ENCODE data around the gene ST3GAL3. TPM values are rescaled to one million over a fixed set of nuclear protein-coding genes. Genes with fewer than 3 reads are reported as not detected.
A peak's percentile ranks its signal among the peaks of the same experiment; 100 is the strongest.
"Not testable (repeated sequence)": the region's sequence is repeated elsewhere in the genome, so short reads cannot be mapped to it uniquely, and the experiment has no call there.

ST3GAL3 gene
- total RNA-seq, 2 donors from 2014 or later, result 26.3 to 36.0 TPM

- Histone ChIP-seq H3K36me3 (no peaks in the 10 kb centered on the region), H3K27me3 (replicated peaks; ENCODE audit: insufficient read depth) (no peaks in the 10 kb centered on the region), H3K27ac (no peak overlapping the region), H3K4me3 (no peak overlapping the region), H3K4me1 (ENCODE audit: control insufficient read depth in 1 of 2, low read depth in 2 of 2) (peaks cover 0 to 13% of the 10 kb centered on the region in 2 donors), H3K9me3 (no peaks in the 10 kb centered on the region)
- no peak for TF ChIP-seq CTCF (IDR thresholded peaks at IDR 0.05)
- ATAC-seq (ENCODE audit: insufficient number of reproducible peaks, low FRiP score, low read depth) (no peak), DNase-seq (ENCODE audit: low spot score) (no peak)
These were observed 123.5 kb downstream of the ST3GAL3 start for GRCh38 chr1:43830802-43831201.

- ATAC-seq (ENCODE audit: insufficient number of reproducible peaks, low FRiP score, low read depth), result no peak
These were observed 124.5 kb downstream of the ST3GAL3 start for GRCh38 chr1:43831851-43832250.

GRCh38 chr1:43832255-43832654, 124.9 kb downstream of the ST3GAL3 start:
- ATAC-seq (ENCODE audit: insufficient number of reproducible peaks, low FRiP score, low read depth) (no peak), DNase-seq (ENCODE audit: low spot score) (no peak)

More at GRCh38 chr1:43831851-43832250, 124.5 kb downstream of the ST3GAL3 start:
- H3K9me3 ChIP-seq, result no peaks in the 10 kb centered on the region
- H3K27ac ChIP-seq, result no peak overlapping the region
- TF ChIP-seq CTCF (IDR thresholded peaks at IDR 0.05), result no peak
- no peaks in the 10 kb centered on the region for H3K27me3 ChIP-seq (replicated peaks; ENCODE audit: insufficient read depth)
- no peak overlapping the region for H3K4me3 ChIP-seq
- H3K4me1 ChIP-seq (ENCODE audit: control insufficient read depth in 1 of 2, low read depth in 2 of 2), result peaks cover 0 to 23% of the 10 kb centered on the region in 2 donors
- DNase-seq (ENCODE audit: low spot score), result no peak
- no peaks in the 10 kb centered on the region for H3K36me3 ChIP-seq

GRCh38 chr1:43832998-43833397, 125.7 kb downstream of the ST3GAL3 start:
- Histone ChIP-seq H3K36me3 (no peaks in the 10 kb centered on the region), H3K27me3 (replicated peaks; ENCODE audit: insufficient read depth) (no peaks in the 10 kb centered on the region), H3K27ac (no peak overlapping the region), H3K4me1 (ENCODE audit: control insufficient read depth in 1 of 2, low read depth in 2 of 2) (peaks cover 0 to 25% of the 10 kb centered on the region in 2 donors), H3K4me3 (no peak overlapping the region), H3K9me3 (no peaks in the 10 kb centered on the region)
- ATAC-seq (ENCODE audit: insufficient number of reproducible peaks, low FRiP score, low read depth) (no peak), DNase-seq (ENCODE audit: low spot score) (no peak)
- TF ChIP-seq CTCF (IDR thresholded peaks at IDR 0.05), result no peak

More at GRCh38 chr1:43832255-43832654, 124.9 kb downstream of the ST3GAL3 start:
- H3K27ac ChIP-seq, result no peak overlapping the region
- no peak overlapping the region for H3K4me3 ChIP-seq
- H3K4me1 ChIP-seq (ENCODE audit: control insufficient read depth in 1 of 2, low read depth in 2 of 2), result peaks cover 0 to 23% of the 10 kb centered on the region in 2 donors
- no peaks in the 10 kb centered on the region for H3K27me3 ChIP-seq (replicated peaks; ENCODE audit: insufficient read depth)
- no peak for TF ChIP-seq CTCF (IDR thresholded peaks at IDR 0.05)
- no peaks in the 10 kb centered on the region for H3K9me3 ChIP-seq
- H3K36me3 ChIP-seq, result no peaks in the 10 kb centered on the region

- H3K4me3 ChIP-seq; DNase-seq (ENCODE audit: low spot score); ATAC-seq (ENCODE audit: insufficient number of reproducible peaks, low FRiP score, low read depth); H3K36me3 ChIP-seq; H3K27me3 ChIP-seq (replicated peaks; ENCODE audit: insufficient read depth); H3K9me3 ChIP-seq: not testable (repeated sequence)
- Histone ChIP-seq H3K4me1 (ENCODE audit: control insufficient read depth in 1 of 2, low read depth in 2 of 2) (peaks cover 0 to 34% of the 10 kb centered on the region in 2 donors), H3K27ac (peak overlapping the region in 1 of 2 donors; percentile 38)
These were observed 126.6 kb downstream of the ST3GAL3 start for GRCh38 chr1:43833902-43834279.

All from thoracic aorta (tissue), 2 donors.